Measurements from ENCODE around the gene PGGT1B.
A peak's percentile ranks its signal among the peaks of the same experiment; 100 is the strongest.

The PGGT1B gene

GRCh38 chr5:115262321-115263077 lies at the start of gene PGGT1B:
Gene PGGT1B, minus strand, starts transcription at chr5:115262877. Its CDS starts 26 bp downstream, at chr5:115262851.
- DNase-seq: peak; percentile 70

DNA sequence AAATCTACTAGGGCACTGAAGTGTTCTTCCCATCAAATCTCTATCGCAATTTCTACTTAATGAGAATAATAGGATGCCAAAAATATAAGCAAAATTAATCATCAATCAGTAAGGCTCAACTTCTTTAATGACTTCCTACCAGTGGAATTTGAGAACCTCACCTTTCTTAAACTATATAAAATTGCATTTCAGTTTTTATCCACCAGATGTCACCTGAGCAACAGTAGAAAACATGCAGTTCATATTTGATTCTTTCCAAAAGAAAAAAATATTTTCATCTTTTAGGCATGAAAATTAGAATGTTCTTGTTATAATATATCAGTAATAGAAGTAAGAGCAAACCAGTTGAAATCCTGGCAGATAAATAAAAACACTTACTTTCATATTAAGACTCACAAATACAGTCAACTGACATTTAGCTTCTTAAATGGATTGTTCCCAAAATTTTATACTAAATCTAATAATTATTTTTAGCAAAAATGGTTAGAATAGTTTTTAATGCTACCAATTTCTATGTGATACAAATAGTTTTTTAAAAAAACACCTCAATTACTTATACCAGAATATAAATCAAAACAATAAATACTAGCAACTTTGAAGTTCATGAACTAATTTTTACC lies 47.2 kb upstream of the PGGT1B start:
- DNase-seq: peak; percentile 49

DNA sequence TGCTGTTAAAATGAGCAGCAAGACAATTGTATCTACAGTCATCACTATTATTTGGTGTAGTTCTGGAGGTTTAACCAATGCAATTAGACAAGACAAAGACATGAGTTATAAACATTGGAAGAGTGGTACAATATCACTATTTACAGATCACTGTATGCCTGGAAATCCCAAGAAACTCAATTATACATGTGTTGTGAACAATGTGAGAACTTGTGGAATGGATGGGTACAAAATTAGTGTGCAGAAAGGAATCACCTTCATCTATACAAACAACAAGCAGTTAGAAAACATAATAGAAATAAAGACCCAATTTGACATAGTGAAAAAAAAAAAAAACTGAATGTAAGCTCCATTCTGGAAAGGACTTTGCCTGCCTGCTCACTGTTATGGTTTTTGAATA lies 46.1 kb upstream of the PGGT1B start:
- no peak for DNase-seq

DNA sequence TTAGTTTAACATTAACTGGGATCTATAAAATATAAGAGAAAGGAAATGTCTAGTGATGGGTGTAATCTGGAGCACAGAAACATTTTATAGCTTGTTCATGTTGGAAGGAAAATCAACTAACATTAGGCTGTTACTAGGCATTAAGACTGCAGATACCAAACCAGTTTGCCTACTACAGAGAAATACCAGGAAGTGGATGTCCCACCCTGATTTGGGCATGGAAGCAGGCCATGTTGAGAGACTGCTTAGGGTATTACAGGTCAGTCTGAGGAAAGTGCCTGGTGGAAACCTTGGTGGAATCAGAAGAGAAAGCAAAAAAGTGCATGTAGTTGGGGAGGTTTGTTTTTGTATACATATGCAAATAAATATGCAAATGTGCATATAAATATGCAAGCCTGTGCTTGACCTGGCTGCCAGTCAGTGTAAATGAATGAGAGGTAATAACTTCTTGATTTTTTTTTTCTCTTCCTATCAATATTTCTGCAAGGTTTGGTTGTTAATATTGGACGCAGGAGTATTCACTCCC lies 43.4 kb upstream of the PGGT1B start:
- DNase-seq: no peak

GRCh38 chr5:115304496-115304895 lies 41.8 kb upstream of the PGGT1B start:
- no peak for DNase-seq

GRCh38 chr5:115298811-115299210 lies 36.1 kb upstream of the PGGT1B start:
- no peak for DNase-seq

GRCh38 chr5:115297031-115297430 lies 34.4 kb upstream of the PGGT1B start:
- no peak for DNase-seq

DNA sequence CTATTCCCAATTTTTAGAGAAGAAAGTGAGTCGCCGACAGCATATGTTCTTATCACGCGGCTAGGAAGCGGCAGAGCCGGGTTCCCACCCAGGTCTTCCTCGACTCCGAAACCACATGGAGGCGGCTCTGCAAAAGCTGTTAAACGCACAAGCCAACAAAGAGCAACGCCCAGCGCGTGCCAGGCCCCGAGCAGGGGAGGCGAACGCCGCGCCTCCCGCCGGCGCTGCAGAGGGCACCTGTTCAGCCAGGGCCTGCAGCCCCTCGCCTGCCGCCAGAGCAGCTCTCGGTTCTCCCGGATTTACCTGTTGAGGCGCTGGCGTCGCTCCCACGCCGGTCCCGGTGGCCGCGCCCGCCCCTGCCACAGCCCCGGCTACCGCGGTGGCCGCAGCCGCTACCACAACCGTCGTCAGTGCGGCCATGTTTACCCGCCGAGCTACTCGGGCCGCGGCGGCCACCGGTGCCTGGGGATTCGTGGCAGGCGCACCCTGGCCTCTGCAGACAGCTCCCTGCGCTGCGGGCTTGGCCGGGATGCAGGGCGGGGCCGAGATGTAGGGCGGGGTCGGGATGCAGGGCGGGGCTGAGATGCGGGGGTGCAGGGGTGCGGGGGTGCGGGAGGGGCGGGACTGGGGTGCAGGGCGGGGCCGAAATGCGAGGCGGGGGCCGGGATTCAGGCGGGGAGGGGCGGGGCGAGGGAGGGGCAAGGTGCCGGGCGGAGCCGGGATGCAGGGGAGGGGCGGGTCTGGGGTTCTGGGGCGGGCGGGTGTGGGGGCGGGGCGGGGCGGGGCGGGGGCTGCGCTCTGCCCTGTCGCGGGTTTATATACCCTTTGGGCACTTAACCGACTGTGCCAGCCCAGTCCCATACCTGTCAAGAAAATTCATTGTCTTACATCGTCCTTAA lies 33.7 kb upstream of the PGGT1B start, which contains the start of gene CCDC112:
Gene CCDC112, minus strand, starts transcription at position 531 of the 899 bp plus-strand sequence. Its CDS starts 111 bp downstream, at position 420.
- DNase-seq: peak; percentile 81

DNA sequence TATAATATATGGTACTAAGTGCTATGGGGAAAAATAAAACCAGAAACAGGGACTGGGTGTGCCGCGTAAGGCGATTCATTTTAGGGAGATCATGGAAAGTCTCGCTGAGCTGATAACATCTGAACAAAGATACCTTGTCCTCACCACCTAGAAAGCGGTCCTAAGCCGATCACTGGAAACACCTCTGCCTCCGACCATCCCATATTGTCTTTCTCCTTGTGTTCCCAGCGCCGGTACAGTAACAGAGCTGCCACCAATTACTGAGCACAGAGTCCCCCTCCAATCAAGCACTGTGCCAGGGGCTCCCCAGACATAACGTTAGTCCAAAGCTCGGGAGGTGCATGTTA lies 33.1 kb upstream of the PGGT1B start:
- DNase-seq: no peak

- no peak for DNase-seq
These were observed 28.7 kb upstream of the PGGT1B start for GRCh38 chr5:115291397-115291796.

GRCh38 chr5:115289104-115289503 lies 26.4 kb upstream of the PGGT1B start:
- no peak for DNase-seq

DNA sequence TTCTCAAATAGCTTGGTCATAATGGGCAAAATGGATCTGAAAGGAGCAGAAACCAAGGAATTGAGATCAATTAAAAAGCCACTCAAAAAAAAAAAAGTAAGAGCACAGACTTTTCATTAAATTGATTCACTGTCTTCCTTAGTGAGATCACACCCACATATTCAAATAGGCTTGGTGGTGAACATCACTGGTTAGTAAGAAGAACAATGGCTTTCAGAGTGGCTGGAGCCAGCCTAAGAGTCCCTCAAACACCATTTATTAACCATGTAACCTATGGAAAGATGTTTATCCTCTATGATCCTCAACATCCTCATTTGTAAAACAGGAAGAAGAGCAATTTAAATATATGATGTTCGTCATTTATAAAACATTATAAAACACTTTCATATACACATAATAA lies 21.3 kb upstream of the PGGT1B start:
- DNase-seq: no peak

DNA sequence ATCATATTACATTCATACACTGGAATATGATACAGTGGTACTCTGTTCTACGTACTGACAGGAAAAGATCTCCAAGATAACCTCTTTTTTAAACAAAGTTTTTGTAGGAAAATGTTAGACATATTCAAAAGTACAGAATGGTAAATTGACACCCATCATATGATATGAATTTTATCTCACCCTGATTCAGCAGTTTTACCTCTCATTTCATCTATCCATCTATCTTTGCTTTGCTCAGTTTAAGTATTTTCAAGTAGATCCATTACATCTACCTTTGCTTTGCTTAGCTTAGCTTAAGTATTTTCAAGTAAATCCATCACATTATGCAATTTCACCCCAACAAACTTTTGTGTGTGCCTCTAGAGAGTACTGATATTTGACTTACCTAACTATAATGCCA lies 19.5 kb upstream of the PGGT1B start:
- DNase-seq: no peak

GRCh38 chr5:115274584-115274983 lies 11.9 kb upstream of the PGGT1B start:
- no peak for DNase-seq

DNA sequence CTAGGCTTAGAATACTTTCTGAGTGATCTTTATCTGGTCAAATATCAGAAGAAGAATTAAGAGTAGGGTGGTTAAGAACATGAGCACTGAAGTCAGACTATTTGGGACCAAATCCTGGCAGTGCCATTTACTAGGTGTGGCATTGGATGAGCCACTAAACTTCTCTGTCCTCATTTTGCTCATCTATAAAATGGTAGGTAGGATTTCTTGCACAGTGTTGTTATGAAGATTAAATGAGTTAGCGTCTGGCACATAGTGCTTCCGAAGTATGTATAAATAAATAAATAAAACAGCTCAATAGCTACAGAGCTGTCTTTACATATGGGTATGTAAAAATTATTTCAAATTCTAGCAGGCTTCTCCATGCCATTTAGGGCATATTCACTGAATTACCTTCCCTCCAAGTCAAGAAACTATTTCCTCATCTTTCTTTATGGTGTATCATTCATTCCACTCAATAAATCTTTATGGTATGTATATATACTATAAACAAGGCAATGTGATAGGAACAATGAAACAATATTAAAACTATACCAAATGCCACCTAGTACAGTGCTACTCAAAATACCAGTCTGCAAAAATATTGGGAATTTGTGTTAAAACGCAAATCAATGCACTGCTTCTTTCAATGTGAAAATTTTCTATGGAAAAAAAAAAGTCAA lies 9.8 kb upstream of the PGGT1B start:
- no peak for DNase-seq

GRCh38 chr5:115271295-115272050 lies 8.8 kb upstream of the PGGT1B start:
- no peak for DNase-seq

DNA sequence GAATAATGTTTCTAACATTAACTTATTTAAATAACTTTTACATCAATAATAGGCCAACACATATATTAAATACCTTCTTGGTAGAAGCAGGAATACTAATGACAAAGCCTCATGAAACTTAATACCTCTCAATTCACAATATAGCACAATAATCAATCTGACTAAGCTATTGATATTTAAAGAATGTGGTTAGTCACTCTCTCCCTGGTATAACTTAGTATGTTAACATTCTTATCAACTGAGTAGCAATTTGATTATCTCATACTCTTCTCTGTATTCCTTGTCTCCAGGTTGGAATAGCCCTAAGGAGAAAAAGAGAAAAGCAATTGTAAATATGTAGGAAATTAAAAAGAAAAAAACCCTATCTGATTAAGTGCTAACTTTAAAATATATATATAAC lies 4.9 kb upstream of the PGGT1B start:
- DNase-seq: no peak

DNA sequence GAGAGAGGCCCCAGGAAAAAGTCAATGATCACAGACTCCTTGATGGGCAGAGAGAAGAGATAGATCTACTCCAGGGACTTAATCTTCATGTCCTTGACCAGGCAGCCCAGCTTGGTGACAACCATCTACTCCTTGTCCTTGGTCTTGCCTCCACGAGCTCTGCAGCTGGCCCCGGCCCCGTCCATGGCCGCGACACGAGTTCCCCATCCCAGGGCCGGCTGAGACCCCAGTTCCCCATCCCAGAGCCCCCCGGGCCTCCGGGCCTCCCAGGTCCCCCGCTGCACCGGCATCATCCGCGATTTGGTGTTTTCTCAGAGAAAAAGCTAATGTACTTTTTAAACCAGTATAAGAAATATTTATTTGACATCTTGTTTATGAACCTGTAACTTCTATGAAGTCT lies 2.5 kb upstream of the PGGT1B start:
- DNase-seq: no peak

DNA sequence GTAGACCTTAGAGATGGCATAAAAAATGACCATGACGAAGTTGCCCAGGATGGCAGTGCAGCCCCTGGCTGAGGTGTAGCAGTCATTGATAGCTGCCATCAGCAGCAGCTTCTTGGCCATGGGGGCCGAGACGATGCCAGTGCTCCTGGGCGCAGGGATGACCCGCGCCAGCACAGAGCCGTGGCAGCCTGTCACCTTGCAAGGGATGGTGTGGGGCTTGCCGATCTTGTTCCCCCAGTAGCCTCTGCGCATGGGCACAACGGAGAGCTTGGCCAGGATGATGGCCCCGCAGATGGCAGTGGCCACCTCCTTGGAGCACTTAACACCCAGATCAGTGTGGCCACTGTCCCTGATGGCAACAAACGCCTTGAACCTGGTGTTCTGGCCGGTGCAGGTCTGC lies 2.1 kb upstream of the PGGT1B start:
- DNase-seq: no peak

- DNase-seq: no peak
These were observed 352 bp upstream of the PGGT1B start for GRCh38 chr5:115263078-115263380.

GRCh38 chr5:115262011-115262320 lies 711 bp downstream of the PGGT1B start:
- no peak for DNase-seq

DNA sequence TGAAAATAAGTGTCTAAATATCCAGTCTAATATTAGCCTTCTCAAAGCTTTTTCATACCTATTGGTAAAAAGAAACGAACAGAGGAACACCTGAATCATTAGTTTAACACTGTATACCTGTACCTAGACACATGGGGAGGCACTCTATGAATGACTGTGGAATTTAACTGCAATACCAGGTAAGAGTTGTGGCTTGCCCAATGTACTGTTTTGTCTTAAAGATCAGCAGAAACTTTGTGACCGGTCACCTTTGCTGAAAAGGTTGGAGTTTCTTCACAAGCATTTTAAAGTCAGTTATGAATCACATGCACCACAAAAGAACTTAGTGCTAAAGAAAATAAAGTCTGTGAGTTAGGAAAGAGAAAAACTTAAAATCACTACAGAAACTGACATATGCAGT lies 2.4 kb downstream of the PGGT1B start:
- no peak for DNase-seq

DNA sequence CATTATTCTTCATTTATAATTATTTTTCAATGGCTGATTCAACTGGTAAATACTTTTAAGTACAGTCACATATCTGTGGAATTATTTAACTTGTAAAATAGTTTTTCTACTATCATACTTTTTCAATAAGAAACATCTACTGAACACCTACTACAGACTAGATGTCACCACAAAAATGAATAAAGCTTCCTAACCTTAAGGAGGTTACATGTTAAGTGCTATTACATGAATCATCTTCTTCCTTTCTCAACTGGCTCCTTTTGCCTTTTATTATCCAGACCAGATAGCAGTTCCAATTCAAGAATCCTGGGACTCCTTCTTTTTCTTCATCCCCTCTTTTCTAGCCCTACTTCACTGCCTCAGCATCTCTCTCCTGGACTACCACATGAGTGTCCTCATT lies 4.7 kb downstream of the PGGT1B start:
- no peak for DNase-seq

Data from CD4-positive, alpha-beta T cell treated with Interleukin-12 subunit alpha and Interleukin-12 subunit beta, for 1 hour (primary cell).